NCI-H524 (cell line): ENCODE data around the gene UHMK1.
"Not testable (repeated sequence)": the region's sequence is repeated elsewhere in the genome, so short reads cannot be mapped to it uniquely, and the experiment has no call there.

ENCODE experiments used
- DNase-seq, 2 experiments: peaks; one replicate each; lab custom pipeline; 2025; lab: John Stamatoyannopoulos, UW

Gene UHMK1

GRCh38 chr1:162565460-162565859 lies 67.8 kb downstream of the UHMK1 start:
- no peak for DNase-seq

GRCh38 chr1:162566870-162567269 lies 69.3 kb downstream of the UHMK1 start:
- no peak for DNase-seq

- DNase-seq = no peak
Measured at GRCh38 chr1:162568802-162569201, 71.2 kb downstream of the UHMK1 start.

GRCh38 chr1:162570718-162571117 lies 73.1 kb downstream of the UHMK1 start:
- no peak for DNase-seq

GRCh38 chr1:162571121-162571520 lies 73.5 kb downstream of the UHMK1 start:
- DNase-seq = not testable (repeated sequence)

GRCh38 chr1:162571696-162572095 lies 74.1 kb downstream of the UHMK1 start:
- no peak for DNase-seq

- DNase-seq = no peak
Measured at GRCh38 chr1:162573136-162573535, 75.5 kb downstream of the UHMK1 start.

- DNase-seq = no peak
Measured at GRCh38 chr1:162578071-162578700, 80.6 kb downstream of the UHMK1 start.

- no peak for DNase-seq
Measured at GRCh38 chr1:162578936-162579335, 81.3 kb downstream of the UHMK1 start.
